GM12878 (cell line): ENCODE results near the gene RPS6KA2.

Source experiments
- CEBPB ChIP-seq, 2 experiments: fragments of 150-350 bp in 1 of 2; IDR thresholded peaks; 2 replicates each; pipeline ENCODE4 v1.6.1; 2012 to 2014; ENCODE audit warnings: low read depth in 2 of 2, low read length in 2 of 2, borderline replicate concordance in 1 of 2, inconsistent platforms in 1 of 2
- CTCF ChIP-seq, 3 experiments: IDR thresholded peaks in 2 of 3; conservative IDR thresholded peaks in 1 of 3; 2 replicates each; pipeline ENCODE4 v1.5.1; 2011; ENCODE audit warnings: low read depth in 3 of 3, low read length in 3 of 3, mild to moderate bottlenecking in 3 of 3, control low read depth in 2 of 3, moderate library complexity in 2 of 3, inconsistent platforms in 1 of 3, mixed read lengths in 1 of 3; ENCODE audit not compliant: control insufficient read depth in 2 of 3, insufficient read depth in 1 of 3; ENCODE audit errors: extremely low read depth in 1 of 3
- EZH2 ChIP-seq: IDR thresholded peaks from 2 replicates; pipeline ENCODE4 v1.6.1; 2012; ENCODE audit warnings: low read depth, mild to moderate bottlenecking, control low read depth, inconsistent platforms, low read length, borderline replicate concordance; ENCODE audit not compliant: control insufficient read depth
- NFYB ChIP-seq: IDR thresholded peaks from 2 replicates; pipeline ENCODE4 v1.6.1; 2011; ENCODE audit warnings: low read depth, mild to moderate bottlenecking, low read length, improper control_type of control experiment, moderate library complexity; ENCODE audit not compliant: insufficient read depth
- SIN3A ChIP-seq: IDR thresholded peaks from 2 replicates; pipeline ENCODE4 v1.6.1; 2012; ENCODE audit warnings: low read depth, low read length, improper control_type of control experiment
- TAF1 ChIP-seq: IDR thresholded peaks from 2 replicates; pipeline ENCODE4 v1.6.1; 2011; ENCODE audit warnings: mild to moderate bottlenecking, low read depth, low read length, borderline replicate concordance
- TARDBP ChIP-seq: IDR thresholded peaks from 2 replicates; pipeline ENCODE4 v1.6.1; 2016; ENCODE audit warnings: borderline replicate concordance
- ZSCAN29 ChIP-seq: fragments of 450-650 bp; IDR thresholded peaks from 2 replicates; pipeline ENCODE4 v1.6.1; 2017; ENCODE audit warnings: mild to moderate bottlenecking, moderate library complexity
- TF ChIP-seq, protein P1 (sequence below): IDR thresholded peaks from 2 replicates; pipeline ENCODE4 v1.6.1; 2011; ENCODE audit warnings: mild to moderate bottlenecking, low read depth, low read length, moderate library complexity; ENCODE audit not compliant: insufficient replicate concordance
- TF ChIP-seq, protein P2 (sequence below): IDR thresholded peaks from 2 replicates; pipeline ENCODE4 v1.6.1; 2011; ENCODE audit warnings: low read depth, mild to moderate bottlenecking, low read length, moderate library complexity, borderline replicate concordance; ENCODE audit errors: extremely low read depth
- TF ChIP-seq, protein P3 (sequence below): IDR thresholded peaks from 2 replicates; pipeline ENCODE4 v1.6.1; 2012; ENCODE audit warnings: low read depth, low read length, improper control_type of control experiment

- TF ChIP-seq SIN3A (no peak), NFYB (no peak), EZH2 (no peak), CEBPB (IDR thresholded peaks at IDR 0.05; ENCODE audit: borderline replicate concordance in 1 of 2, low read depth in 2 of 2, low read length in 2 of 2) (no peak), TAF1 (no peak), ZSCAN29 (no peak), TARDBP (no peak), CTCF (IDR thresholded peaks at IDR 0.05 in 2 of 3, conservative IDR thresholded peaks at IDR 0.05 in 1 of 3; ENCODE audit: control insufficient read depth in 2 of 3, extremely low read depth in 1 of 3, insufficient read depth in 1 of 3, low read depth in 3 of 3, low read length in 3 of 3) (no peak)
- TF ChIP-seq, protein P1, sequence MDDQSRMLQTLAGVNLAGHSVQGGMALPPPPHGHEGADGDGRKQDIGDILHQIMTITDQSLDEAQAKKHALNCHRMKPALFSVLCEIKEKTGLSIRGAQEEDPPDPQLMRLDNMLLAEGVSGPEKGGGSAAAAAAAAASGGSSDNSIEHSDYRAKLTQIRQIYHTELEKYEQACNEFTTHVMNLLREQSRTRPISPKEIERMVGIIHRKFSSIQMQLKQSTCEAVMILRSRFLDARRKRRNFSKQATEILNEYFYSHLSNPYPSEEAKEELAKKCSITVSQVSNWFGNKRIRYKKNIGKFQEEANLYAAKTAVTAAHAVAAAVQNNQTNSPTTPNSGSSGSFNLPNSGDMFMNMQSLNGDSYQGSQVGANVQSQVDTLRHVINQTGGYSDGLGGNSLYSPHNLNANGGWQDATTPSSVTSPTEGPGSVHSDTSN, result no peak
- TF ChIP-seq, protein P2, sequence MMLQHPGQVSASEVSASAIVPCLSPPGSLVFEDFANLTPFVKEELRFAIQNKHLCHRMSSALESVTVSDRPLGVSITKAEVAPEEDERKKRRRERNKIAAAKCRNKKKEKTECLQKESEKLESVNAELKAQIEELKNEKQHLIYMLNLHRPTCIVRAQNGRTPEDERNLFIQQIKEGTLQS, result no peak
- TF ChIP-seq, protein P3, sequence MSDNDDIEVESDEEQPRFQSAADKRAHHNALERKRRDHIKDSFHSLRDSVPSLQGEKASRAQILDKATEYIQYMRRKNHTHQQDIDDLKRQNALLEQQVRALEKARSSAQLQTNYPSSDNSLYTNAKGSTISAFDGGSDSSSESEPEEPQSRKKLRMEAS, result no peak
Observed at GRCh38 chr6:166553563-166554271, 73.3 kb downstream of the RPS6KA2 start.
